Fibroblast of lung (primary cell): ENCODE data around the gene NDUFA11. TPM values are rescaled to one million over a fixed set of nuclear protein-coding genes. Genes with fewer than 3 reads are reported as not detected.
"Not testable (repeated sequence)": the region's sequence is repeated elsewhere in the genome, so short reads cannot be mapped to it uniquely, and the experiment has no call there.

Experiments used
- DNase-seq, 2 donors: peaks; one replicate each; pipeline versions ENCODE4 v3.0.0 to v3.0.0-alpha.2; 2010; ENCODE audit warnings: low read depth in 2 of 2
- H2AFZ ChIP-seq: 2 replicates; pipeline ENCODE4 v1.5.1; 2012; ENCODE audit warnings: low read length, control low read depth, inconsistent platforms
- H3K27ac ChIP-seq: 2 replicates; pipeline ENCODE4 v1.5.1; 2011; ENCODE audit warnings: low read length, control low read depth; ENCODE audit not compliant: insufficient read depth
- H3K27me3 ChIP-seq: 2 replicates; pipeline ENCODE4 v1.5.1; 2011; ENCODE audit warnings: mild to moderate bottlenecking, low read length; ENCODE audit not compliant: control insufficient read depth, insufficient read depth
- H3K36me3 ChIP-seq: 2 replicates; pipeline ENCODE4 v1.5.1; 2011; ENCODE audit warnings: low read length; ENCODE audit not compliant: control insufficient read depth, insufficient read depth
- H3K4me1 ChIP-seq: 2 replicates; pipeline ENCODE4 v1.5.1; 2011; ENCODE audit warnings: low read length; ENCODE audit not compliant: control insufficient read depth, insufficient read depth; ENCODE audit errors: extremely low read depth
- H3K4me2 ChIP-seq: 2 replicates; pipeline ENCODE4 v1.5.1; 2011; ENCODE audit warnings: low read length, control low read depth; ENCODE audit not compliant: insufficient read depth; ENCODE audit errors: extremely low read depth
- H3K4me3 ChIP-seq, 4 experiments: fragments of 200-600 bp in 1 of 4; sonication (generic) in 1 of 4; replicated peaks in 1 of 4; 2 replicates each; pipeline ENCODE4 v1.5.1; 2011 to 2016; ENCODE audit warnings: low read length in 4 of 4, low read depth in 3 of 4, mild to moderate bottlenecking in 3 of 4, control low read depth in 2 of 4, inconsistent platforms in 1 of 4, mixed read lengths in 1 of 4; ENCODE audit not compliant: insufficient read depth in 1 of 4; ENCODE audit errors: control extremely low read depth in 1 of 4
- H3K79me2 ChIP-seq: 2 replicates; pipeline ENCODE4 v1.5.1; 2012; ENCODE audit warnings: mild to moderate bottlenecking, low read length, inconsistent platforms; ENCODE audit not compliant: control insufficient read depth, insufficient read depth
- H3K9ac ChIP-seq: 2 replicates; pipeline ENCODE4 v1.5.1; 2011; ENCODE audit warnings: mild to moderate bottlenecking, low read length, control low read depth; ENCODE audit not compliant: insufficient read depth
- H3K9me3 ChIP-seq: 2 replicates; pipeline ENCODE4 v1.5.1; 2012; ENCODE audit warnings: low read depth, low read length; ENCODE audit not compliant: control insufficient read depth, insufficient read depth
- H4K20me1 ChIP-seq: 2 replicates; pipeline ENCODE4 v1.5.1; 2011; ENCODE audit warnings: low read length; ENCODE audit not compliant: control insufficient read depth, insufficient read depth; ENCODE audit errors: extremely low read depth
- EZH2 ChIP-seq: IDR thresholded peaks from 2 replicates; pipeline ENCODE4 v1.5.1; 2012; ENCODE audit warnings: low read length, control low read depth, mild to moderate bottlenecking; ENCODE audit errors: missing control alignments
- polyA plus RNA-seq, 2 donors: library from polyadenylated mRNA; depleted of rRNA in 1 of 2; stranded (reverse) in 1 of 2; unstranded in 1 of 2; fragments of >200 nt; gene quantifications; 2 replicates each; pipeline ENCODE4 v1.2.1, GENCODE V29; 2011 to 2012; ENCODE audit warnings: missing spikeins in 1 of 2
- total RNA-seq: library from RNA; depleted of rRNA; stranded (reverse); fragments of >200 nt; gene quantifications from 2 replicates; pipeline ENCODE4 v1.2.1, GENCODE V29; 2014
- TF ChIP-seq, protein P1 (sequence below), 2 donors: IDR thresholded peaks in 1 of 2; conservative IDR thresholded peaks in 1 of 2; 1 replicate in 1 of 2; 2 replicates in 1 of 2; pipeline ENCODE4 v1.5.1; 2011 to 2012; ENCODE audit warnings: low read length in 2 of 2, control low read depth in 1 of 2, inconsistent platforms in 1 of 2, low read depth in 1 of 2, mild to moderate bottlenecking in 1 of 2

The NDUFA11 gene
- total and polyA plus RNA-seq, 2 donors (not counting 1 experiment from before 2014, with no cell fraction given), result 212 to 271 TPM

DNA sequence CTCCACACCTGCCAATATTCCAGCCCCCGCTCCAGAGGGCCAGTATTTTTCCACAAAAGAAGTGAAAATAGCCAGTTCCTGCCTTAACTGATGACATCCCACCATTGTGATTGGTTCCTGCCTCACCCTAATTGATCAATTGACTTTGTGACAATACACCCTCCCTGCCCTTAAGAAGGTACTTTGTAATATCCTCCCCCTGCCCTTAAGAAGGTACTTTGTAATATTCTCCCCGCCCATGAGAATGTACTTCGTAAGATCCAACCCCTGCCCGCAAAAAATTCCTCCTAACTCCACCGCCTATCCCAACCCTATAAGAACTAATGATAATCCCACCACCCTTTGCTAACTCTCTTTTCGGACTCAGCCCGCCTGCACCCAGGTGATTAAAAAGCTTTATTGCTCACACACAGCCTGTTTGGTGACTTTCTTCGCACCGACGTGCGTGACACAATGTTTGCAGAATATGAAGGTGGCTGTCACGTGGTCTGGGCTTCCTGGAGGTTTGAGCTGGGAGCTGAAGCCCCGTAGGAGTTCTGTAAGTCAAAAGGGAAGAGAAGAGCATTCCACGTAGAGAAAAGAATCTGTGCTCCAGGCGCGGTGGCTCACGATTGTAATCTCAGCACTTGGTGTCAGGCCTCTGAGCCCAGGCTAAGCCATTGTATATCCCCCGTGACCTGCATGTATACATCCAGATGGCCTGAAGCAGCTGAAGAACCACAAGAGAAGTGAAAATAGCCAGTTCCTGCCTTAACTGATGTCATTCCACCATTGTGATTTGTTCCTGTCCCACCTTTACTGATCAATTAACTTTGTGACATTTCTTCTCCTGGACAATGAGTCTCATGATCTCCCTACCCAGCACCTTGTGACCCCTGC lies 46.1 kb downstream of the NDUFA11 start:
- TF ChIP-seq, protein P1, sequence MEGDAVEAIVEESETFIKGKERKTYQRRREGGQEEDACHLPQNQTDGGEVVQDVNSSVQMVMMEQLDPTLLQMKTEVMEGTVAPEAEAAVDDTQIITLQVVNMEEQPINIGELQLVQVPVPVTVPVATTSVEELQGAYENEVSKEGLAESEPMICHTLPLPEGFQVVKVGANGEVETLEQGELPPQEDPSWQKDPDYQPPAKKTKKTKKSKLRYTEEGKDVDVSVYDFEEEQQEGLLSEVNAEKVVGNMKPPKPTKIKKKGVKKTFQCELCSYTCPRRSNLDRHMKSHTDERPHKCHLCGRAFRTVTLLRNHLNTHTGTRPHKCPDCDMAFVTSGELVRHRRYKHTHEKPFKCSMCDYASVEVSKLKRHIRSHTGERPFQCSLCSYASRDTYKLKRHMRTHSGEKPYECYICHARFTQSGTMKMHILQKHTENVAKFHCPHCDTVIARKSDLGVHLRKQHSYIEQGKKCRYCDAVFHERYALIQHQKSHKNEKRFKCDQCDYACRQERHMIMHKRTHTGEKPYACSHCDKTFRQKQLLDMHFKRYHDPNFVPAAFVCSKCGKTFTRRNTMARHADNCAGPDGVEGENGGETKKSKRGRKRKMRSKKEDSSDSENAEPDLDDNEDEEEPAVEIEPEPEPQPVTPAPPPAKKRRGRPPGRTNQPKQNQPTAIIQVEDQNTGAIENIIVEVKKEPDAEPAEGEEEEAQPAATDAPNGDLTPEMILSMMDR (conservative IDR thresholded peaks at IDR 0.05 in 1 of 2, IDR thresholded peaks at IDR 0.05 in 1 of 2; ENCODE audit: low read depth in 1 of 2, low read length in 2 of 2), result no peak
- Histone ChIP-seq H3K36me3 (no peaks in the 10 kb centered on the region), H3K9me3 (no peaks in the 10 kb centered on the region), H3K27me3 (peaks cover 5% of the 10 kb centered on the region), H3K4me3 (no peak overlapping the region), H3K9ac (no peak overlapping the region), H4K20me1 (no peaks in the 10 kb centered on the region), H3K4me2 (no peak overlapping the region), H3K27ac (no peak overlapping the region), H2AFZ (no peak overlapping the region), H3K79me2 (no peaks in the 10 kb centered on the region), H3K4me1 (no peaks in the 10 kb centered on the region)
- no peak for DNase-seq

- H3K27me3 ChIP-seq, H3K36me3 ChIP-seq, H4K20me1 ChIP-seq, H3K4me2 ChIP-seq, H3K4me1 ChIP-seq, H3K4me3 ChIP-seq, DNase-seq, H3K9ac ChIP-seq, H3K27ac ChIP-seq, H3K79me2 ChIP-seq, H3K9me3 ChIP-seq, H2AFZ ChIP-seq: not testable (repeated sequence)
Observed at GRCh38 chr19:5855151-5855550, 48.4 kb downstream of the NDUFA11 start.

DNA sequence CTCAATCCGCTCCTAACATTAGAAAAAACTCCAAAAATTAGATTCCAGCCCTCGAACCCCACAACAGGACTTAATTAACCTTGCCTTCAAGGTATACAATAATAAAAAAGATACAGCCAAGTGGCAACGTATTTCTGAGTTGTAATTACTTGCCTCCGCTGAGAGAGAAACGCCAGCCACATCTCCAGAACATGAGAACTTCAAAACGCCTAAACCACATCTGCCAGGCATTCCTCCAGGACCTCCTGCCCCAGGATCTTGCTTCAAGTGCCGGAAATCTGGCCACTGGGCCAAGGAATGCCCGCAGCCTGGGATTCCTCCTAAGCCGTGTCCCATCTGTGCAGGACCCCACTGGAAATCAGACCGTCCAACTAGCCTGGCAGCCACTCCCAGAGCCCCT lies 49.5 kb downstream of the NDUFA11 start:
- not testable (repeated sequence) for H3K4me2 ChIP-seq, H3K4me1 ChIP-seq, H3K79me2 ChIP-seq, H3K9me3 ChIP-seq, H3K27ac ChIP-seq, H3K27me3 ChIP-seq, H3K36me3 ChIP-seq, H3K9ac ChIP-seq, H2AFZ ChIP-seq, H3K4me3 ChIP-seq, H4K20me1 ChIP-seq, DNase-seq

DNA sequence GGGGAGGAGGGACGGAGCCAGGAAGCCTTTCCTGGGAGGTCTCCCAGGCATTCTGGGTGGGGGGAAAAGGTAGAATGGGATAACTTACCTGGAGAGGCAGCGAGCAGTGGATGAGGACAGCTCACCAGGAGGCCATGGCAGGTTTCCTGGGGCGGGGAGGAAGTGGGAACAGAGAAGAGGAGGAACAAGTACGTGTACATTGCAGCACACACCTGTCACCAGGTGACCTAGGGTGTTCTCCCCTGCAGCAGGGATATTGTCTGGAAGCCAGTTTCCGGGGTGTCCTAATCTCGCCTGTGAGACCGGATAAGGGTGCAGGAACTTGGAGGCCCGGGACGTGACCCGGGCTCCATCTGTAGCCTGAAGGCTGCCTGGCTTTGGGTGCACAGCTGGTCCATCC lies 52.3 kb downstream of the NDUFA11 start, which contains the start of gene FUT3:
Gene FUT3 (minus strand): TSS at position 148 of the 400 bp plus-strand sequence.
- Histone ChIP-seq H3K4me2 (no peak within 1 kb of the TSS), H3K27me3 (peaks cover 8% of the 10 kb centered on the region), H3K4me3 (no peak within 1 kb of the TSS), H4K20me1 (no peaks in the 10 kb centered on the region), H3K4me1 (no peaks in the 10 kb centered on the region), H3K79me2 (no peaks in the 10 kb centered on the region), H3K9me3 (no peaks in the 10 kb centered on the region), H3K36me3 (no peaks in the 10 kb centered on the region), H3K27ac (no peak within 1 kb of the TSS), H2AFZ (no peak within 1 kb of the TSS), H3K9ac (no peak within 1 kb of the TSS)
- no peak for TF ChIP-seq EZH2
- TF ChIP-seq, protein P1 (conservative IDR thresholded peaks at IDR 0.05 in 1 of 2, IDR thresholded peaks at IDR 0.05 in 1 of 2; ENCODE audit: low read depth in 1 of 2, low read length in 2 of 2), result no peak
- DNase-seq, result no peak
